Measurements from ENCODE around the gene PGLYRP2.
"Not testable (repeated sequence)": the region's sequence is repeated elsewhere in the genome, so short reads cannot be mapped to it uniquely, and the experiment has no call there.

Gene PGLYRP2, protein sequence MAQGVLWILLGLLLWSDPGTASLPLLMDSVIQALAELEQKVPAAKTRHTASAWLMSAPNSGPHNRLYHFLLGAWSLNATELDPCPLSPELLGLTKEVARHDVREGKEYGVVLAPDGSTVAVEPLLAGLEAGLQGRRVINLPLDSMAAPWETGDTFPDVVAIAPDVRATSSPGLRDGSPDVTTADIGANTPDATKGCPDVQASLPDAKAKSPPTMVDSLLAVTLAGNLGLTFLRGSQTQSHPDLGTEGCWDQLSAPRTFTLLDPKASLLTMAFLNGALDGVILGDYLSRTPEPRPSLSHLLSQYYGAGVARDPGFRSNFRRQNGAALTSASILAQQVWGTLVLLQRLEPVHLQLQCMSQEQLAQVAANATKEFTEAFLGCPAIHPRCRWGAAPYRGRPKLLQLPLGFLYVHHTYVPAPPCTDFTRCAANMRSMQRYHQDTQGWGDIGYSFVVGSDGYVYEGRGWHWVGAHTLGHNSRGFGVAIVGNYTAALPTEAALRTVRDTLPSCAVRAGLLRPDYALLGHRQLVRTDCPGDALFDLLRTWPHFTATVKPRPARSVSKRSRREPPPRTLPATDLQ

DNA sequence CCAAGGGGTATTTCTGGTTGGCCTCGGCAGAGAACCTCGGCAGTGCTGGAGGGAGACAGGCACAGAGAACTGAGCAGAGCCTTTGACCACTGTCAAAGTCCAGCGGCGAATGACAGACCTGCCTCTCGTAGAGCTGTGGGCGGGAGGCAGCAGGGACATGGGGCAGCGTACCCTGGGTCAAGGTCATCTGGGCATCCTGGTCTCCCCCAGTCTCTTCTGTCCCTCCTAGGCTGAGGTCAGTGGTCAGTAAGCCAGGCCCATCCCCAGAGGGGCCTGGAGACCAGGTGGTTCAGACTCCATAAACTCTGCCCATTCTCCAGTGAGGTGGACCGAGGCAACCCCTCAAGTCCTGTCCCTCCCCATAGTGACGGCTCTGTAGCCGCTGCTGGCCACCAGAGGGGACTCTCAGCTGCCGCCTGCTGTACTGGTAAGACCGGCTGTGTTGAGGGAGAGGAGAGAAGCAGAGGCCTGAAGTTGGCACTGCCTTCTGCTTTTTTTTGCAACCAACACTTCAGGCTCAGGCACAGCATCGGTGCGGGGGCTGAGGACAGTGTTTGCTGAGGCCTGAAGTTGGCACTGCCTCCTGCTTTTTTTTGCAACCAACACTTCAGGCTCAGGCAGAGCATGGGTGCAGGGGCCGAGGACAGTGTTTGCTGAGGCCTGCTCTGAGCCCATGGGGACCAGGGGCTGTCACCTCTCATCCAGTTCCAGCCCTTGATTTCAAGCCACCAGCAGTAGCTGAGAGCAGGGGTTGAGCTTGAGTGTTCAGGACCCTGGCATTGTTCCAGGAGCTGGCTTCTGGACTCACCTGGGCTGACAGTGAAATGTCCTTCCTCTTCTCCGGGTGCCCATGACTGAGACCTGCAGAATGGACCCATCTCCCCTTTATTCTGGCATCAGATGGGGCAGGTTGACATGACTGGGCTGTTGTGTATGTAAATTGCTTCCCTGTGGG is at the start of gene PGLYRP2:
Gene PGLYRP2, minus strand, starts transcription at position 111 of the 955 bp plus-strand sequence. CDS start 130 bp downstream, outside the sequence.
- DNase-seq: no peak

DNA sequence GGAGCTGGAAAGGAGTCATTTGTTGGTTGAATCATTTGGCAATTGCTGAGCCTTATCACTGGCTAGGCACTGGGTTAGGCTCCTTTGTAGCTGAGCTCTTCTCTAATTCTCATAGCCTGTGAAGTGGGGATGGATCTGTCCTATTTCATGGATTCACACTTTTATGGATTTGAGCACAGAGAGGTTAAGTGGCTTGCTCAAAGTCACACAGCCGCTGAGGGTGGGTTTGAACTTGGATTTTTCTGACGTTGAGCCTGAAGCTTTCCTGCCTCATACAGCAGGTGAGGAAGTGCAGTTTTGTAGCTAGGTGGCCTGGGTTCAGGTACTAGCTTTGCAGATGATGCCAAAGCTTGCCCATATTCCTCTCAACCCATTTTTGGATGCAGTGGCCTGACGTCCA is 48.4 kb upstream of the PGLYRP2 start:
- DNase-seq: no peak

DNA sequence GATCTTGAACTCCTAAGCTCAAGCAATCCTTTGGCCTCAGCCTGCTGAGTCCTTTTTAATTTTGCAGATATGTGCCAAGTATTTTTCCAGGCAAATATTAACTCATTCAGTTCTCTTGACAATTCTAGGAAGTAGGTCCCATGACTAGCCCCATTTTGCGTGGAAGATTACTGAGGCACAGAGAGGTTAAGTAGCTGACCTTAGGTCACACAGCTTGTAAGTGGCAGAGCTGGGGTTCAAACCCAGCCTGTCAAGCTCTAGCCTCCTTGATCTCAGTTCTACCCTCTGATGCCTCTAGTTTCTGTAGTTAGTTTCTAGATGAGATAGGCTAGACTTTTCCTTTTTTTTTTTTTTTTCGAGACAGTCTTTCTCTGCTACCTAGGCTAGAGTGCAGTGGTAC is 47.1 kb upstream of the PGLYRP2 start:
- DNase-seq: no peak

DNA sequence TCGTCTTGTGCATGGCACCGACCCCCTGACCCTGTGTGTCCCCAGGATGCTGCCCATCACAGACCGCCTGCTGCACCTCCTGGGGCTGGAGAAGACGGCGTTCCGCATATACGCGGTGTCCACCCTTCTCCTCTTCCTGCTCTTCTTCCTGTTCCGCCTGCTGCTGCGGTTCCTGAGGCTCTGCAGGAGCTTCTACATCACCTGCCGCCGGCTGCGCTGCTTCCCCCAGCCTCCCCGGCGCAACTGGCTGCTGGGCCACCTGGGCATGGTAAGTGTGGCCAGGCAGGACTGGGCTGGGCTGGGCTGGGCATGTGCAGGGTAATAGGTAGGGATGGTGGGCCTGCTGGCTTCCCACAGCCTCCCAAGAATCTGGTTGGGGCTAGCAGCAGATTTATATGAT is 46.0 kb upstream of the PGLYRP2 start:
- no peak for DNase-seq

DNA sequence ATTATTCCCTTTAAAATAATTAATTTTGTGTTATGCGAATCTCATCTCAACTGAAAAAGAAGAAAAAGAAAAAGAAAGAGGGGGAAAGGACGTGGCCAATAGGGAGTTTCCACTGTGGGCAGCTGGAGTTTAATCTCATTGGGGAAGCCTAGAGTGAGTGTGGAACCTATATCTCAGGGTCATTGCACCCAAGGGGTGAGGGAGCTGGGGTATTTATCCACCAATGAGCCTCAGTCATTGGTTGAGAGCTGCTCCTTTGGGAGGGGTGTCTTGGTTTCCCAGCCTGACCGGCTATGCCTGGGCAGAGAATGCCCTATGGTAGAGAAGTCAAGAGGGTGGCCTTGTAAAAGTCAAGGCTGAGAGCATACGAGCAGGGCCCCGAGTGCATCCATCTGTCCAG is 45.5 kb upstream of the PGLYRP2 start:
- no peak for DNase-seq

DNA sequence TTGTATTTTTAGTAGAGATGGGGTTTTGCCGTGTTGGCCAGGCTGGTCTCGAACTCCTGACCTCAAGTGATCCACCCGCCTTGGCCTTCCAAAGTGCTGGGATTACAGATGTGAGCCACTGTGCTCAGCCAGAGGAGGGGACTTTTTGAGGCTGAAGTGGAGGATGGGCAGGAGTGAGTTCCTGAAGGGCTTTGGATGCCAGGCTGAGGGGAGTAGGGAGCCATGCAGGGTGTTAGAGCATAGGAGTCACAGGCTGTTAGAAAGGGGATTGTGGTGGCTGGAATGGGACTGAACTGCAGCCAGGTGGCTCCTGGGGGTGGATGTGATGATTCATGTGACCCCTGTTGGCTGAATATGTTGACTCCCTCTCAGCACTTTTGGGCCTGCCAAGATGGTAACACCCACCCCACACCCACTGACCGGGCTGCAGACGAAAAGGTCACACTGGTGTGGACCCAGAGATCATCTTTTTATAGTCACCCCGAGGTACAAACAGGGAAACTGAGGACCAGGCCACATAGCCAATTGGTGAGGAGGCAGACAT is 40.2 kb upstream of the PGLYRP2 start:
- no peak for DNase-seq

DNA sequence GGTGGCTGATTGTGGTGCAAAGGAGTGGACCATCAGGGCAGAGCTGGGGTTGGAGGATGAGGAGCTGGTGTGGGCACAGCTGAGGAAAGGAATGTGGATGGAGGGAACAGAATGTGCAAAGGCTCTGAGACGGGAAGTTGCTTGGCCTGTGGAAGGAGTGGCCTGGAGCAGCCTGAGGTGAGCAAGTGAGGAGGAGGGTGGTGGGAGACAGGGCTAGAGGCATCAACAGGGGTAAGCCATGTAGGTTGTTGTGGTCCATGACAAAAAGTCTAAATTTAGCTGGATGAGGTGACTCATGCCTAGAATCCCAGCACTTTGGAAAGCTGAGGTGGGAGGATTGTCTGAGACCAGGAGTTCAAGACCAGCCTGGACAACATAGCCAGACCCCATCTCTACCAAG is 38.5 kb upstream of the PGLYRP2 start:
- DNase-seq: no peak

DNA sequence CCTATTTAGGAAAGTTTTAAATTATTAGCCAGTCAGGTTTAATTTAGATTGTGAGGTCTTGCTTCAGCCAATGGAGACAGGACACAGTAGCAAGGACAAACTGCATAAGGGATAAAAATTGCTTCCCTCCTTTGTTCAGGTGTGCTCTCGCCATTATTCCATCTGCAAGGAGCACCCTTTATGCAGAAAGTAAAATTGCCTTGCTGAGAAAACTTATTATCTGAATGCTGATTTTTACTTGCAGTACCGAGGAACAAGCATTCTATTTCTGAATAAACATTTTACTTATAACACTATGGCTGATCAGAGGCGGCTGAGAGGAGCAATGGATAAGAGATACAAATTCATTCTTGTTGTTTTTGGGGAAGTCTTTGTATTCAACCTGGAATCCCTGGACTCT is 37.1 kb upstream of the PGLYRP2 start:
- no peak for DNase-seq

DNA sequence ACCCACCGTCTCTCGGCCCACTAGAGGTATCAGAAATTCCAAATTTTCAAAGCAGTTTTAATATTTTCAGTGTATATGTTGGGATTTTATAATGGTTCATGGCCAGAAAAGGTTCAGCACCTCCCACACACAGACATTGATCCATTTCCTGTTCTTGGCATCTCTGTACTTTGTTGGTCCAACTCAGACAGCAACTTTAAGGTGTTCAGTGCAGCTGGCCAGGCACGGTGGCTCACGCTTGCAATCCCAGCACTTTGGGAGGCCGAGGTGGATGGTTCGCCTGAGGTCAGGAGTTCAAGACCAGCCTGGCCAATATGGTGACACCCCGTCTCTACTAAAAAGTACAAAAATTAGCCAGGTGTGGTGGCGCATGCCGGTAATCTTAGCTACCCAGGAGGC is 35.9 kb upstream of the PGLYRP2 start:
- not testable (repeated sequence) for DNase-seq

DNA sequence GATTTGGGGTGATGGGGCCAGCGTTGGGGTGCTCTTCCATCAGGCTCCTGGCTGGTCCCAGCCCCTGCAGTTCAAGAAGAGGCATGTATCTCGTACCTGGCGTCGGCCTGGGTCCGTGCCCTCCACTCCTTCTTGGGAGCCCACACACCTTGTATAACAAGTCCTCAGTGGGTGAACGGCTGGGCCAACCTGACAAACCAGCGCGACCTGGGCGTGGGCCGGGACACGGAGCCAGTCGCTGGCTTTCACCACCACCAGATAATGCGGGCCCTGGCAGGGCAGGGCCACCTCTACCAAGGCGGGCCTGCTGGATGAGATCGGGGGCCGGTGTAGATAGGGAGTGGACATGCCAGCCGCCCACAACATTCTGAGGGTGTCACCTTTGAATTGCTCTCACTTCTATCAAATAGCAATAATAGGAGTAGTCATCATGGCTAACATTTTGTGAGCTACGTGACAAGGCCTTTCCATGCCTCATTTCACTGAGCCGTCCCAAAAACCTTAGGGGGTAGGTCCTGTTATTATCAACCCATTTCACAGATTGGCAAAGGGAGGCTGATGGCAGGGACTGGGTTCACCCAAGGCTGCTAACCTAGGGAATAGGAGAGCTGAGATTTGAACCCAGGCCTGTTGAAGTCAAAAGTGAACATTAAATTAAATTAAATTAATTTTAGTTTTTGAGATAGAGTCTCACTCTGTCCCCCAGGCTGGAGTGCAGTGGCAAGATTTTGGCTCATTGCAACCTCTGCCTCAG is 32.5 kb upstream of the PGLYRP2 start:
- no peak for DNase-seq

DNA sequence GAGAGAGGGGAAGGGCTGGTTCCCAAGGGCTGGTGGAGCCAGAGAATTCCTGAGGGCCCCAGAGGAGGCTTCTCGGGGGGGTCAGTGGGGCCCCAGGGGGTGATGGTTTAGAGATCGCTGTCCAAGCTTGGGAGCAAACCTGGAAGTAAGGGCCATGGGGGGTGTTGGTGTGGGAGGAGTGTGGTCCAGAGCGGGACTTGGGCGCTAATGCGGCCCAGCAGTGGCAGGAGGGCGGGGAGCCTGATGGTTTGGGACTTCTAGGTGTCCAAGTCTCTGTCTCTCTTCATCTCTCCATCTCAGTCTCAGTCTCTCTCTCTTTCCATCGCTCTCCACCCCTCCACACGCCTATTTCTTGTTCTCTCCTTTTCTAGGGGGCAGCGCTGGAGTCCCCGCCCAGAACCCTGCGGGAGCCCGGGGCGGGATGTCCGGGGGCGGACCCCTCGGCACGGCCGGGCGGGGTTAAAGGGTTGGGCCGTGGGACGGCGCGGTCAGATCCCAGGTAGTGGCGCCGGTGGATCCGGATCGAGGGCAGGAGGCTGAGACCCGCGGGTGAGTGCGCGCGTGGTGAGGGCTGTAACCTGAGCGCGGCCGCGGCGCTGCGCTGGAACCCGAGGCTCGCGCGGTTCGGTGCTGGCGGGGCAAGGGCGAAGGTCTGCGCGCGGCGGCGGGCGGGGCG is 28.9 kb upstream of the PGLYRP2 start, which contains the start of gene CYP4F22:
Gene CYP4F22, plus strand, starts transcription at position 491 of the 676 bp plus-strand sequence. CDS start 16,812 bp downstream, outside the sequence.
- no peak for DNase-seq

DNA sequence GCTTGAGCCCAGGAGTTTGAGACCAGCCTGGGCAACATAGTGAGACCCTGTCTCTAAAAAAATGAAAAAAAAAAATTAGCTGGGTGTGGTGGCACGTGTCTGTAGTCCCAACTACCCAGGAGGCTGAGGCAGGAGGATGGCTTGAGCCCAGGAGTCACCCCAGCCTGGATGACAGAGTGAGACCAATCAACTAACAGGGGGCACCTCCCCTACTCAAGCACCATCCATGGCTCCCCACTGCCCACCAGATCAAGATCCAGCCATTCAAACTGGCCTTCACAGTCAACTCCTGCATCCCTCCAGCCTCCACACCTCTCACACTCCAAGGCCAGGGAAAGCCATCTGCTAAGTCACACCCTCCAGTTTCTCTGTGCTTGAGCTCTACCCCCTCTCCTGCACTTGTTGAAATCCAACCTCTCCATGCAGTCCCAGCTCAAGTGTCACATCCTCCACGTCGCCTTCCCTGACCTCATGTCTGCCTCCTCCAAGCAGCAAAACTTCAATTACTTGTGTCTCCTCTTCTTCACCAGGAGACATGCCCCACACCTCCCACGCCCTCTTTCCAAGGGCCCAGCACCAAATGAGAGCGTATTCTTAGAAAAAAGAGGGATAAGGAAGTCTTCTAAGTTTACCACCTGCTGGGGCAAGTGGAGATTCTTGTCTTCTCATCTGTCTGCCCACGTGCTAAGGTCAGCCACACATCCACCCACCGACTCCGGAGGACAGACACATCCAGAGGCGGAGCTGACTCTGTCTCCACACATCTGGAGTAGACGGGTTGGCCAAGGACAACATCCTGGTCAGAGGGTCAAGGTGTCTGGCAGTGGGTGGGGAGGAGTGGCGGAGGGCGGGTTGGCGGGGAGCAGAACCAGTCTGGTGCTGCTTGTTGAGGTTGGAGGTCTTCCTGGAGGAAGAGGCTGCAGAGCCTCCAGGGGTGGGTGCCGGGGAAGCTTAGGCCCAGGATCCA is 28.1 kb upstream of the PGLYRP2 start:
- no peak for DNase-seq

DNA sequence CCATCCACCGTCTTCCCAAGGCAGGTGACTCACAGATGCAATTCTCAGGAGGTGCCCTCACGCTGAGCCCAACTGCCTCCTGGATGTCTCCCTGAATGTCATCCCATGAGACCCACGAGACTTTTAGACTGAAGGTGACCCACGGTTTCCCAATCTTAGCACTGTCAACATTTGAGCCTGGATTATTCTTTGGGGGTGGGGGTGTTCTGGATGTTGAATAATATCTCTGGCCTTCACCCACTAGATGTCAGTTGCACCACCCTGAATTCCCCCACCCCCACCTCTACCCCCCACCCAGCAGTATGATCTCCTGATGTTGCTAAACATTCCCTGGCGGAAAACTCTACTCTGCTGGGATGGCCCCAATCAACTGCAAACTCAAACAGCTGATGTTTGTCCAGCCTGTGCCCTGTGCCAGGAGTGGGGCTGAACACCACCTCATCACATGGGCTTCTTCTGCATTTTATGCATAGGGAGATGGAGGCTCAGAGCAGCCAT is 26.8 kb upstream of the PGLYRP2 start:
- no peak for DNase-seq

DNA sequence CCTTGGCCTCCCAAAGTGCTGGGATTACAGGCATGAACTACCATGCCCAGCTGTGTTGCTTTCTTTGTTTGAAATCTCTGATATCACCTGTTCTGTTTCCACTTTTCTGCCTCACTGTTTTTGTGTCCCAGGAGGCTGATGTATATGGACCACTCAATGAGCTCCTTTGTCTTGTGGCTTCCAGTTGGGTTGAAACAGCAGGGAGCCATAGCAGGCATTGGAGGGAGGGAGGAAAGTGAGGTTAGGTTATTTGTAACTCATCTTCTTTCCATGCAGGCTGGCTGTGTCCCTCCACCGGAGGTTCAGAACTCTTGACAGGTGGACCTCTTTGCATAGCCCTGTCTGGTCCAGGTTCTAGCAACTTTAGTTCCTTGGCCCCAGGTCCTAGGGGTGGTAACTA is 23.0 kb upstream of the PGLYRP2 start:
- DNase-seq: no peak

DNA sequence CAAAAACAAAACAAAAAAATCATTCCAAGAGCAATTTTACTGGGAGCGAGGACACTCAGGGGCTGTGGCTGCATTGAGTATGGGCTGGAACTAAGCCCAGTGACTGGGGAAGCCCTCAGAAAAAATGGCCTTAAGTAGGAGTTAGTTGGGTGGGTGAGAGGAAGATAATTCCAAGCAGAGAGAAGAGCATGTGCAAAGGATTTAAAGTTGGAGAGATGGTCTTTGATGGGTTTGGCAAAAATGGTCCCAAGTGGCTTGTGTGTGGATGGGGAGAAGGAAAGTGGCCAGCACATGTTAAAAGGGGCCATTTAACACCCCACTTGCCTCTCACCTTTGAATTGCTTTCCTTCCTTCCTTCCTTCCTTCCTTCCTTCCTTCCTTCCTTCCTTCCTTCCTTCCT is 22.3 kb upstream of the PGLYRP2 start:
- no peak for DNase-seq

DNA sequence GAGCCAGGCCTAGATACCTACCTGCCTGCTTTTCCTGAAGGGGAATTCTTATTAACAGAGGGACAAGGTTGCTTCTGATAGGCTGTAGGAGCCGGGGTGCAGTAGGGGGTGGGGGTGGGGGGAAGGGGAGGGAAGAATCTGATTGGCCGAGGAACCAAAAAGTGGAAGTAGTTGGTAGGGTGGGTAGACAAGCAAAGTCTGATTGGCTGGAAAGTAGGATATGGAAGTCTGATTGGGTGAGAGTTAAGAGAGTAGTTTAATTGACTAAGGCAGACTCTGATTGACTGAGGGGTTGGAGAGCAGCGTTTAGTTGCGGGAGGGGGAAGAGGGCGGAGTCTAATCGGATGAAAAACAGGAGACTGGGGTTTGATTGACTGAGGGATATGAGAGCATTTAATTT is 19.6 kb upstream of the PGLYRP2 start:
- no peak for DNase-seq

DNA sequence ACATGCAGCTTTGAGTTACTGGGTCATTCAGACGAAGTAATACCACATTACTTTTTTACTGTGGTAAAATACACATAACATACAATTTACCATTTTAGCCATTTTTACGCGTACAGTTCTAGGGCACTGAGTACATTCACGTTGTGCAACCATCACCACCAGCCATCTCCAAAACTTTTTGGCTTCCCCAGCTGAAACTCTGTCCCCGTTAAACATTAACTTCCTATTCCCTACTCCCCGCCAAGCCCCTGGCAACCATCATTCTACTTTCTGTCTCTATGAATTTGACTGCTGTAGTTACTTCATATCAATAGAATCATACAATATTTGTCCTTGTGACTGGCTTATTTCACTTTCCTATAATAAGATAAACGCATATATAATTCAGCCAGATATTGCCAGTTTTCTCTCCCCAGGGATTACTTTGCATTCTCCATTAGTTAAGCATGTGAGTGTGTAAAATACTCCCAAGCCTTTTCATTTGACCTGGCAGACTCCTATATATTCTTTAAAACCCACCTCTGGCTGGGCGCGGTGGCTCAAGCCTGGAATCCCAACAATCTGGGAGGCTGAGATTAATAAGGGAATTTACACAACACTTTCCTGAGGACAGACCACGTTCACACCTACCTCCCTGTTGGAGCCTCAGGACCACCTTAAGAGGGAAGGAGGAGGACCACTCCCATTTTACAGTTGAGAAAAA is 19.0 kb upstream of the PGLYRP2 start:
- no peak for DNase-seq

DNA sequence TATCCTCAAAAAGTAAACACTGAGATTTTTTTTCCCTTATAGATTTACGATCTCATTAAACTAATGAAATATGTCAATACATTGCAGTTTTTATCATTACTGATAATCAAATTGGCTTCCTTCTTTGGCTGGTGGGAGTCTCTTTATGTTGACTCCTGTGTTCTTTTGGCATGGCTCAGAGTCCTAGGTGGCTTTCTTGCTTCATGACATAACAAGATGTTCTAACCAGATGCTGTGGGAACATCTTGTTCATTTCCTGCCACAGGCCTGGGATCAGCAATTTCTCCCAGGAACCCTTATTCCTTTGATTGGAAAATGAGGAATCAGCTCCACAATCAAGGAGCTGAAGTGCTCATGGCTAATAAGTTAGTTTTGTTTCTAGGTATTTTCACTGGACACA is 15.8 kb upstream of the PGLYRP2 start:
- DNase-seq: no peak

DNA sequence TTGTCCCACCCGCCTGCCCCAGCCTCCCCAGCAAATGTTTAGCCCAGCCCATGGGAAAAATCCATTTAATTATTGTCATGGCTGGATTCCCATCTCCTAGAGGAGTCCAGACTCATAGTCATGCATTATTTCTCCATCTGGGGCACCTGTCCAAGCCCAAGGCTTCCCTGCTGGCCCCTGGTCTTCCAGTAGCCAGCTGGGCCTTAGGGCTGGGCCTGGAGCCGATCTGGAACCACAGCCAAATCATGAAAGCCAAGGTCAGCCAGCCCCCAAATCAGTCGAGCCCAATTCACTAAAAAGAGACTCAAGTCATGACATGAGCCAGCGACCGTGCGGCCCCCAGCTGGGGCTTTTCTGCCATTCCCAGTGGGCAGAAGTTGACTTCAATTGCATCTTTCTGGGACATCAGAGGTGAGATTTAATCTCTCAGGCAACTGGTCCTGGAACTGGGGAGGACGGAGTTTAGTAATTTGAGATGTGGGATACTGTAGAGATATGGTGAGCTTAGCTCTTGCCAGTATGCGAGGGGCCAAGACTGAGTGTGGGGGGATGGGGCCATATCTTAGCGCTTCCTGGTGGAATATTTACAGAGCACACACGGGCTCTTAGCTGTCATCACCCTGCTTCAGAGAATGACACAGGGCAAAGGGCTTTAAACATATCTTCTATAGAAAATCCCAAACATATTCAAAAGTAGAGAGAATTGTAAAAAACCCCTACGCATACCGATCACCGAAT is 9.4 kb upstream of the PGLYRP2 start:
- DNase-seq: peak in 1 of 2 experiments; percentile 19

All from NCI-H446 (cell line).